Smooth muscle cell (in vitro differentiated cells): Measurements from ENCODE around the gene UBR3. TPM values are rescaled to one million over a fixed set of nuclear protein-coding genes. Genes with fewer than 3 reads are reported as not detected.
A peak's percentile ranks its signal among the peaks of the same experiment; 100 is the strongest.

Experiments used
- DNase-seq: peaks from one replicate; lab custom pipeline; 2025; ENCODE audit not compliant: unreplicated experiment; lab: John Stamatoyannopoulos, UW
- H2AFZ ChIP-seq: fragments of 200-600 bp; sonication (generic); 2 replicates; pipeline ENCODE4 v1.6.0; 2016; ENCODE audit warnings: antibody characterized with exemption, low read depth, mild to moderate bottlenecking
- H3F3A ChIP-seq: fragments of 200-600 bp; sonication (generic); 2 replicates; pipeline ENCODE4 v1.6.0; 2017; ENCODE audit warnings: antibody characterized with exemption, low read depth
- H3K27ac ChIP-seq: fragments of 200-600 bp; sonication (generic); 2 replicates; pipeline ENCODE4 v1.5.1; 2016; ENCODE audit warnings: low read depth, mild to moderate bottlenecking
- H3K27me3 ChIP-seq: fragments of 200-600 bp; sonication (generic); 2 replicates; pipeline ENCODE4 v1.6.1; 2016; ENCODE audit warnings: low read depth, mild to moderate bottlenecking
- H3K36me3 ChIP-seq: fragments of 200-600 bp; sonication (generic); 2 replicates; pipeline ENCODE4 v1.5.1; 2016; ENCODE audit warnings: low read depth
- H3K4me1 ChIP-seq: fragments of 200-600 bp; sonication (generic); 2 replicates; pipeline ENCODE4 v1.5.1; 2016; ENCODE audit warnings: low read depth
- H3K4me2 ChIP-seq: fragments of 200-600 bp; sonication (generic); 2 replicates; pipeline ENCODE4 v1.6.0; 2016; ENCODE audit warnings: mild to moderate bottlenecking
- H3K4me3 ChIP-seq: fragments of 200-600 bp; sonication (generic); 2 replicates; pipeline ENCODE4 v1.5.1; 2016; ENCODE audit warnings: mild to moderate bottlenecking
- H3K79me2 ChIP-seq: fragments of 200-600 bp; sonication (generic); 2 replicates; pipeline ENCODE4 v1.6.0; 2016; ENCODE audit warnings: low read depth, mild to moderate bottlenecking
- H3K9ac ChIP-seq: fragments of 200-600 bp; sonication (generic); 2 replicates; pipeline ENCODE4 v1.6.0; 2016; ENCODE audit warnings: low read depth
- H3K9me3 ChIP-seq: fragments of 200-600 bp; sonication (generic); replicated peaks from 2 replicates; pipeline ENCODE4 v1.5.1; 2016; ENCODE audit warnings: low read depth
- H4K20me1 ChIP-seq: fragments of 200-600 bp; sonication (generic); 2 replicates; pipeline ENCODE4 v1.6.0; 2016; ENCODE audit warnings: low read depth
- CTCF ChIP-seq: fragments of 200-600 bp; sonication (generic); IDR thresholded peaks from 2 replicates; pipeline ENCODE4 v1.5.1; 2017; ENCODE audit warnings: borderline replicate concordance, mild to moderate bottlenecking, antibody characterized with exemption; ENCODE audit not compliant: insufficient read depth, poor library complexity, severe bottlenecking
- WGBS: methylation state at CpG from one replicate; pipeline ENCODE4 v1.1.7; 2016; ENCODE audit warnings: low lambda C conversion rate; 5-methylcytosine and 5-hydroxymethylcytosine counted together
- polyA plus RNA-seq: library from polyadenylated mRNA; unstranded; fragments of >200 nt; fragmentation: Nextera tagmentation; extraction: Ambion mirVana; gene quantifications from 2 replicates; pipeline ENCODE4 v1.2.1, GENCODE V29; 2016
- total RNA-seq: library from RNA; depleted of rRNA; stranded (reverse); fragments of >200 nt; gene quantifications from 2 replicates; pipeline ENCODE4 v1.2.3, GENCODE V29; 2014

The UBR3 gene
- total and polyA plus RNA-seq, 2 experiments from 2014 or later = 7.0 to 35.1 TPM

- Histone ChIP-seq H3K9ac (peak overlapping the region; percentile 81), H3K27me3 (no peaks in the 10 kb centered on the region), H3K4me1 (peaks cover 13% of the 10 kb centered on the region), H3K36me3 (no peaks in the 10 kb centered on the region), H3K4me2 (peak overlapping the region; percentile 93), H2AFZ (peak overlapping the region; percentile 55), H4K20me1 (peaks cover 53% of the 10 kb centered on the region), H3K79me2 (peaks cover 62% of the 10 kb centered on the region), H3K9me3 (no peaks in the 10 kb centered on the region), H3K27ac (peak overlapping the region; percentile 64), H3K4me3 (peak overlapping the region; percentile 86), H3F3A (no peaks in the 10 kb centered on the region)
- no peak for TF ChIP-seq CTCF
- DNase-seq = no peak
- WGBS = 7% methylated on average over 9 of the region's 13 CpGs
Observed at GRCh38 chr2:169828141-169828811, 1.0 kb downstream of the UBR3 start.

GRCh38 chr2:169834401-169834800 lies 7.1 kb downstream of the UBR3 start:
- Histone ChIP-seq H3K4me3 (no peak overlapping the region), H3K9me3 (no peaks in the 10 kb centered on the region), H2AFZ (no peak overlapping the region), H3K27ac (no peak overlapping the region), H3K4me2 (no peak overlapping the region), H3K4me1 (no peaks in the 10 kb centered on the region), H3K79me2 (peaks cover 93% of the 10 kb centered on the region), H3K27me3 (no peaks in the 10 kb centered on the region), H3K36me3 (no peaks in the 10 kb centered on the region), H4K20me1 (peaks cover 86% of the 10 kb centered on the region), H3K9ac (no peak overlapping the region), H3F3A (no peaks in the 10 kb centered on the region)
- no peak for TF ChIP-seq CTCF
- no peak for DNase-seq
- WGBS = 93% methylated on average over 1 of the region's 1 CpG

GRCh38 chr2:169838743-169839489 lies 11.7 kb downstream of the UBR3 start:
- 98% methylated on average over 2 of the region's 2 CpGs for WGBS
- Histone ChIP-seq H3K27ac (peak overlapping the region; percentile 43), H3K36me3 (no peaks in the 10 kb centered on the region)

More at GRCh38 chr2:169838743-169839489, 11.7 kb downstream of the UBR3 start:
- H3K9ac ChIP-seq = no peak overlapping the region
- H3K4me1 ChIP-seq = no peaks in the 10 kb centered on the region
- no peak overlapping the region for H3K4me2 ChIP-seq
- no peaks in the 10 kb centered on the region for H3K27me3 ChIP-seq
- no peak overlapping the region for H3K4me3 ChIP-seq
- no peaks in the 10 kb centered on the region for H3K9me3 ChIP-seq
- no peaks in the 10 kb centered on the region for H3F3A ChIP-seq
- H3K79me2 ChIP-seq = peaks cover 71% of the 10 kb centered on the region
- H2AFZ ChIP-seq = no peak overlapping the region
- H4K20me1 ChIP-seq = peaks cover 72% of the 10 kb centered on the region
- DNase-seq = no peak
- no peak for TF ChIP-seq CTCF
